ENCODE data around the gene MORN4.
"Not testable (repeated sequence)": the region's sequence is repeated elsewhere in the genome, so short reads cannot be mapped to it uniquely, and the experiment has no call there.

The MORN4 gene

DNA sequence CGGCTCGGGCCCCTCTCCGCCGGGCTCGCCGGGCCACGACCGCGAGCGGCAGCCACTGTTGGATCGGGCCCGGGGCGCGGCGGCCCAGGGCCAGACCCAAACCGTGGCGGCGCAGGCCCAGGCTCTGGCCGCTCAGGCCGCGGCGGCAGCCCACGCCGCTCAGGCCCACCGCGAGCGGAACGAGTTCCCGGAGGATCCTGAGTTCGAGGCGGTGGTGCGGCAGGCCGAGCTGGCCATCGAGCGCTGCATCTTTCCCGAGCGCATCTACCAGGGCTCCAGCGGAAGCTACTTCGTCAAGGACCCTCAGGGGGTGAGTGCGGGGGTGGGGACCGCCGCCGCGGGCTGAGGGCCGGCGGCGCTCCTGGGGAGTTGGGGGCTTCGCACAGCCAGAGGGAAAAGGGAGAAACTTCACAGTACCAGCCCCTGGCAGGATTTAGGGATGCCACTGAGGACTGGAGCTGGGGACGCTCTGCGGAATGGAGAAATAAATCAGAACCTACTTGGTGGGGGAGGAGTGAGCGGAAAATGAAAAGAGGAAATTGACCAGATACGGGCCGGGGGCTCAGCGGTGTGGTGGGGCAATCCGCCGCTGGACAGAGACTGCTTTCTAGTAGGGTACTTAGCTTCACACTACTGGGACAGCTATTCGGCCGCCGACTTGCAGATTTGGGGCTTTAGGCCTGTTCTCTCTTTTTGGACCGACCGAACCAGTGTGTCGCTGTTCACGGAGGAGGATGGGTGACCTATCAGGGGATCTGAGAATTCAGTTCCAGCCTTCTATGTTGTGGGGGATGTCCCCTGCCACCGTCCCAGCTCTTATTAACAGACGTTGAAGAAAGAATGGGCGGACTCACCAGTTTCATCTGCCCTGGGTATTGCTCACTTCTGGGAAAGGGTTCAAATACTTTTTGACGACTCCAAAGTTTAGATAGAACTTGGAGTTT lies 7.8 kb upstream of the MORN4 start:
- DNase-seq: peak in 2 of 5 donors; percentile 14 to 15

DNA sequence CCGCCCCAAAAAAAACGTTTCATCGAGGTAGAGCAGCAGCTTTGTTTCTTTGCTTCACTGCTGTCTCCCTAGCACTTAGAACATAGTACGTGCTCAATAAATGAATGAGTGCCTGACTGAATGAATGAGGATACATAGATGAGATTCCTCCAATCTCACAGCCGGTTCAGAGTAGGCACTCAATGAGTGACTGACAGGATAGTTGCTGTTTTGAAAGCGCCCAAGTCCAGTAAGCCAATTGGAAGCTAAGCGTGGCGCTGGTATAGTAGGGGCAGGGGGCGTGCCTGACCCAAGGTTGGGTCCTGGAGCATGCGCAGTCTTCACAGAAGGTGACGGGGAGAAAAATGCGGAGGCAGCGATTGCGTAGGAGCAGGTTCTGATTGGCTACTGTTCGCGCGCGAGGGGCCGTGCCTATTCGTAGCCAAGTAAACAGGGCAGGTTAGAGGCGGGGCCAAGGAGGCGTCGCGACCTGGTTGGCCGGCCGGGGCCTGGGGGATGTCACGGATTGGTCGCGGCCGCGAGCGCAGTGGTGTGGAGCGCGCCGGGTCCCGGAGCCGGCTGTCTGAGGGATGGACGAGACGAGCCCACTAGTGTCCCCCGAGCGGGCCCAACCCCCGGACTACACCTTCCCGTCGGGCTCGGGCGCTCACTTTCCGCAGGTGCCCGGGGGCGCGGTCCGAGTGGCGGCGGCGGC lies 7.0 kb upstream of the MORN4 start, which contains the start of gene PI4K2A:
Gene PI4K2A (plus strand): TSS at position 498 of the 694 bp plus-strand sequence. CDS start 72 bp downstream, at position 570.
- DNase-seq: peak; percentile 97 to 99 (median 98)

DNA sequence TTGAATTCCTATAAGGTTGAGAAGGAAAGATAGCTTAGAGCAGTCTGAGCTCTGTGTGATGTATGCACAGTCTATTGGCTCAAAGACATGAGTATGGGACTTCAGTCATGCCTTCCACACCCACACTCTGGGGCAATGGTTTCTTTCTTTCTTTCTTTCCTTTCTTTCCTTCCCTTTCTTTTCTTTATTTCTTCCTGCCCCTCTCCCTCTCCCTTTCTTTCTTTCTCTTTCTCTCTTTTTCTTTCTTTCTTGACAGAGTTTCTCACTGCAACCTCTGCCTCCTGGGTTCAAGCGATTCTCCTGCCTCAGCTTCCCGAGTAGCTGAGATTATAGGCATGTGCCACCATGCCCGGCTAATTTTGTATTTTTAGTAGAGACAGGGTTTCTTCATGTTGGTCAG lies 5.8 kb upstream of the MORN4 start:
- not testable (repeated sequence) for DNase-seq

DNA sequence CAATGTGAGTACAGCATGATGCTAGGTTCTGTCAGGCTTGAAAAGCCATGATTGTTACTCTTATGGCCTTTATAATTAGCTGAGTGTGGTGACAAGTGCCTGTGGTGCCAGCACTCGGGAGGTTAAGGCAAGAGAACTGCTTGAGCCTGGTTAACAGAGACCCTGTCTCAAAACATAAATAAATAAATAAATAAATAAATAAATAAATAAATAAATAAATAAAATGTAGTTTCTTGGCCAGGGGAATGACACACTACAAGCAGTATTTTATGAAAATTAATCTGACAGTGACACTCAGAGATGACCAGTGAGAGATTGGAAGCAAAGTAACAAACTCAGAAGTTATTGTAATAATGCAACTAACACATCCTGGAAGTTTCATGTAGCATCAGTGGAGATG lies 2.3 kb upstream of the MORN4 start:
- no peak for DNase-seq

DNA sequence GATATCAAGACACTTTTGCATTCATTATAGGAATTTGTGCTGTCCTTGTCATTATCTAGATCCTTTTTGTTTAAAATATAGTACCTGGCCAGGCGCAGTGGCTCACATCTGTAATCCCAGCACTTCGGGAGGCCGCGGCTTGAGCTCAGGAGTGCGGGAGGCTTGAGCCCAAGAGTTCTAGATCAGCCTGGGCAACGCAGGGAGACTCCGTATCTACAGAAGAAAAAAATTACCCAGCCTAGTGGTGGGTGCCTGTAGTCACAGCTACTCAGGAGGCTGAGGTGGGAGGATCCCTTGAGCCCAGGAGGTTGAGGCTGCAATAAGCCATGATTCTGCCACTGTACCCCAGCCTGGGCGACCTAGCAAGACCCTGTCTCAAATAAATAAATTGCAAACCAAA lies 621 bp upstream of the MORN4 start:
- peak in 1 of 5 donors; percentile 21 for DNase-seq

DNA sequence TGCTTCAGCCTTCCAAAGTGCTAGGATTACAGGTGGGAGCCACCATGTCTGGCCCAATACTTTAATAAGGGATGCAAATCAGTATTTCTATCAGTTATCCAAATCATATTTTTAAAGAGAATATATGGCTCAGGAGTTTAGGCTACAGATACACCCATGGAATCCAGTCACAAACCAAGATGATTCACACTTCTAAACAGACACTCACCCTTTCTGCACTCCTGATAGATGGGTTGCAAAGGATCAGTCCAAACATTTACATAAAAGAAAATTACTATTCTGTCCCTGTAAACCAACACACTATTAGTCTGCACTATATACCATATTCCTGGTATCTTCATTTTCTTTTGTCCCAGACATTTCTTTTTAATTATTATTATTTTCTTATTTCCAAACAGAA lies 2.2 kb downstream of the MORN4 start:
- DNase-seq: no peak

DNA sequence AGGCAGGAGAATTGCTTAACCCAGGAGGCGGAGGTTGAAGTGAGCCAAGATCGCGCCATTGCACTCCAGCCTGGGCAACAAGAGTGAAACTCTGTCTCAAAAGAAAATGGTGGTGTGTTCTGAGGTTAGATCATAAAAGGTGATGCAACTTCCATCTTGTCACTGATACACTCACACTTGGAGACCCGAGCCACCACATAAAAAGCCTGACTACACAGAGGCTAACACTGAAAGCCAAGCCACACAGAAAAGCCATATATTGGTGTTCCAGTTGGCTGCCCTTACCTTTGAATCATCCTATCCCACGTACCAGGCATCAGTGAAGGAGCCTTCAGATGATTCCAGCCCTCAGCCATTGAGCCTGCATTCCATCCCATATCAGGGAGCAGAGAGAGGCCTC lies 4.0 kb downstream of the MORN4 start:
- DNase-seq: no peak

DNA sequence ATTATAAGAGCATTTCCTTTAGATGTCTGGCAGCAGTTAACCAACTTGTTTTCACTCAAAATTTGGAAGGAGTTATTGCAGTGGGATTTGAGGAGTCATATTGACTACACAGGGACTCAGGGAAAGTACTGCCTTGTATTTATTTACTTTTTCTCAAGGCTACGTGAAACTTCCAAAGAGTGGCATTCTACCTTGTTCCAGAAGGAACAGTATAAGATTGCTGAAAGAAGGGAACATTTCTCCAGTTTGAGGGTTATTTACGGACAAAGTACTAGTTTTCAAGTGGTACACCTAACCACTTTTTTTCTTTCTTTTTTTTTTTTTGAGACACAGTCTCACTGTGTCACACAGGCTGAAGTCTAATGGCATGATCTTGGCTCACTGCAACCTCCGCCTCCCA lies 5.1 kb downstream of the MORN4 start:
- DNase-seq: no peak

DNA sequence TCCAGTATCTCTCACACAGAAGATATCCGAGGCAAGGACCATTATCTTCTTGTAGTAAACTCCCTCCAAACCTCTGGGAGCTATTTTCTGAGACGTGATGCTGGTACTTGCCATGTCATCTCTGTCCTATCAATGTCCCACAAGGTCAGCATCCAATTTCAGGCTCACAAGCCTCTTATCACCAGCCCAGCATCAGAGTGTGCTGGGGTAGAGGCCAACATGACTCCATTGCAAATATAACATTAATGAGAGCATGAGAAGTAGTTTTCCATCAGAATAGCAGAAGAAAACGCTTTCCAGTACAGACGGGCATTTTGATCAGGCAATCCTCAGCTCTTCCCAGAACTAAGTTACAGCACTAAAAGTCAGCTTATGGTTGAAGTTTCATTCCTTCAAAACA lies 5.6 kb downstream of the MORN4 start:
- DNase-seq: no peak

DNA sequence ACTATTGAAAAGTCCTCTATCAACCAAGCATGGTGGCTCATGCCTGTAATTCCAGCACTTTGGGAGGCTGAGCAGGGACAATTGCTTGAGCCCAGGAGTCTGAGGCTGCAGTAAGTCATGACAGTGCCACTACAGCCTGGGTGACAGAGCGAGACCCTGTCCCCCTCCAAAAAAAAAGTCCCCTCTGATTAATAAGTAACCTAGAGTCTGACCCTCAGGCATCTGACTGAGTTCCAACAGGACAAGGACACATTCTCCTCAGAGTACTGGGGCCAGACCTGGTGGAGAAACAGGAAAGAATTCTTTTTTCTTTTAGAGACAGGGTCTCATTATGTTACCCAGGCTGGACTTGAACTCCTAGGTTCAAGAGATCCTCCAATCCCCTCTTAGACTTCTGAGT lies 10.0 kb downstream of the MORN4 start:
- no peak for DNase-seq

DNA sequence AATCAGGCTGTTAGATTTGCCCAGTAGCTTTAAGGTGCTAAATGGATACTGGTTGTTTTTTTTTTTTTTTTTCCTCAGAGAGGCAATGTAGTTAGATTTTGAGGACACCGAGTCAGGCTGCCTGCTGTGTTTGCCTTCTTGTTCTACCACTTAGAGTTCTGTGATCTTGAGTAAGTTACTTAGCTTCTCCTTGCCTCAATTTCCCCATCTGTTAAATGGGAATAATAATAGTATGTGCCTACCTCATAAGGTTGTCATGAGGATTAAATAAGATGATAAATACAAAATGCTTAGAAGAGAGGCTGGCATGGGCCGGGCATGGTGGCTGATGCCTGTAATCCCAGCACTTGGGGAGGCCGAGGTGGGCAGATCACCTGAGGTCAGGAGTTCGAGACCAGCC lies 14.6 kb downstream of the MORN4 start:
- no peak for DNase-seq

DNA sequence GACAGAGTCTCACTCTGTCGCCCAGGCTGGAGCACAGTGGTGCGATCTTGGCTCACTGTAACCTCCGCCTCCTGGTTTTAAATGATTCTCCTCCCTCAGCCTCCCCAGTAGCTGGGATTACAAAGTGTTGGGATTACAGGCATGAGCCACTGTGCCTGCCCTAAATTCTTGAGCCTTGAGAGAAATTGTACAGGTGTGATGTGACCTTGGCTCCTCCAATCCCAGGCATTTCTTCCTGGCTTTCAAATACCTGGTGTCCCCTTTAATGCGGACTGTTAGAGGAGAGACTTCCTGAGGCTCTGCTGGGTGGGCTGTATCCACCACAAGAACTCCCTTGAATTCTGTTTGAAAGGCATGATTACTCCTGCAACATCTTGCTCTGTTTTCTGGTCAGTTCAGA lies 15.0 kb downstream of the MORN4 start:
- no peak for DNase-seq

DNA sequence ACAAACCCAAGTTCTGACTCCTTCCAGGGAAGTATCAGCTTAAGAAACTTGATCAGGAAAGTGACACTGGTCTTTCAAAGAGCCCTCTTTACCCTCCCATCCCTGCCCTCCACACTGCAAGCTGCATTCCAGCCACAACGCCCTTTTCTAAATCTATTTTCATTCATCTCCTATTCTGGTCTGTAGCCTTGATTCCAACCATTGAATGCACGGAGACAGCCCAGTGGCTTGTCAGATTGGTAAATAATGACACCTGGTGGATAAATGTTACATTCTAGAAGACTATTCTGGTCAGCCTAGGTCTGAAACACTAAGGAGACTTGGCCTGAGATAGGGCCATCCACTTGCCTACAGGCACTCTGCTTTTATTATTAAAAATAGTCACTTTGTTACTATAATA lies 20.9 kb downstream of the MORN4 start:
- DNase-seq: no peak

DNA sequence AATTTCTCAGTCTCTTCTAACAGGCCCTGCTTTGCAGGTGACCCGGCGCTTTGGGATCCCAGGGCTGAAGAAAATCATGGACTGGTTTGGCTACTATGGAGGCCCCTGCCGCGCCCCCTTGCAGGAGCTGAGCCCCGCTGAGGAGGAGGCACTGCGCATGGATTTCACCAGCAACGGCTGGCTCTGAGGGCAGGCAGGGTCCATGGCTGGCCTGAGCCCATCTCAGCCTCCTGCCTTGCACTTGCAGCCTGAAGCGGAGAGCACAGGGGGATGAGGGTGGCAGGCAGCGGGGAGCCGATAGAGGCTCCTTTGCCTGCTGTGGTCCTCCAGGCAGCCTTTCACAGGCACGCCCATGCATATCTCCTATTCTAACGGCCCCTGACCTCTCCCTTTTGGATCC lies 21.8 kb downstream of the MORN4 start:
- DNase-seq: no peak

DNA sequence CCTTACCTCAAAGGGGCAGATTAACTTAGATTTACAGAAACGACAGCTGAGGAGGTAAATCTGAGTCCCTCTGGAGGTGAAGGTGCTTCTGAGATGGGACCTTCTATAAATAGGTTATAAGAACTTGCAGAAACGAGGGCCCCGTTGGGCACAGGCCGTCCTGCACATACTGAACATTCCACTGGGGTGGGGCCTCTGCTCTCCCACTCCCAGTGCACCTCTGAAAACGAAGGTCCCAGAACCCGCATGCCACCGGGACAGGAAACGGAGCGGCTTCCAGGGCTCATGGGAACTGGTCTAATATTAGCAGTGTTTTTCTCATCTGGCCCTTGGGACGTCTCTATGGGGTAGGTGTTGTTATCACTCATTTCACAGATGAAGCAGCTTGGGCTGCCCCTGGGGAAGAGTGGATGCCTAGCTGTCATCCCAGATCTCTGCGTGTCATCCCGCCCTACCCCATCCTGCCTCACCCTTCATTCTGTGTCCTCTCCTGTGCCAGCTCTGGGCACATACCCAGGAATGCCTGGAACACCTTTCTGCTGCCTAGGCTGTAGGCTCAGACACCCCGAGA lies 24.2 kb downstream of the MORN4 start:
- no peak for DNase-seq

DNA sequence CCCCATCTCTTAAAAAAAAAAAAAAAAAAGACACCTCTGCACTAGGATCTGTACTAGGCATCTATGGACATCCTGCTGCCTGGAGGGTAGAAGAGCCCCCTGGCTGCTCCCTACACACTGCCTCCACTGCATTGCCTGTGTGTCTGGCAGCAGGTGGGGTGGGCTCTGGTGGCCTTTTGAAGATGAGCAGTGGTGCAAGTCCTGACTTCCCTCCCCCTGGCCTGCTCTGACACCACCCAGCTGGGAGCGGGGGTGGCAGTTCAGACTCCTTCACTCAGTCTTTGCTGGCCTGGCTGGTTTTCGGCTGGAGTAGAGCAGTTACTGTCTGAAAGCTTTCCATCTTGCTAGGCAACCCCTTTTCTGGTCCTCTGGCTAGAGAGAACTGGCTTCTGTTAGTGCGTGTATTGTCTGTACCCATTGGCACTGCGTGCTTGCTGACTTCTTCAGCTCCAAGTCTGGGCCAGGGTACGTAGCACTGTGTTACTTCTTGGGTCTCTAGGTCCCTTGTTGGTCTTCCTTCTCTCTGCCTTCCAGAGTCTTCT lies 26.1 kb downstream of the MORN4 start:
- DNase-seq: no peak

DNA sequence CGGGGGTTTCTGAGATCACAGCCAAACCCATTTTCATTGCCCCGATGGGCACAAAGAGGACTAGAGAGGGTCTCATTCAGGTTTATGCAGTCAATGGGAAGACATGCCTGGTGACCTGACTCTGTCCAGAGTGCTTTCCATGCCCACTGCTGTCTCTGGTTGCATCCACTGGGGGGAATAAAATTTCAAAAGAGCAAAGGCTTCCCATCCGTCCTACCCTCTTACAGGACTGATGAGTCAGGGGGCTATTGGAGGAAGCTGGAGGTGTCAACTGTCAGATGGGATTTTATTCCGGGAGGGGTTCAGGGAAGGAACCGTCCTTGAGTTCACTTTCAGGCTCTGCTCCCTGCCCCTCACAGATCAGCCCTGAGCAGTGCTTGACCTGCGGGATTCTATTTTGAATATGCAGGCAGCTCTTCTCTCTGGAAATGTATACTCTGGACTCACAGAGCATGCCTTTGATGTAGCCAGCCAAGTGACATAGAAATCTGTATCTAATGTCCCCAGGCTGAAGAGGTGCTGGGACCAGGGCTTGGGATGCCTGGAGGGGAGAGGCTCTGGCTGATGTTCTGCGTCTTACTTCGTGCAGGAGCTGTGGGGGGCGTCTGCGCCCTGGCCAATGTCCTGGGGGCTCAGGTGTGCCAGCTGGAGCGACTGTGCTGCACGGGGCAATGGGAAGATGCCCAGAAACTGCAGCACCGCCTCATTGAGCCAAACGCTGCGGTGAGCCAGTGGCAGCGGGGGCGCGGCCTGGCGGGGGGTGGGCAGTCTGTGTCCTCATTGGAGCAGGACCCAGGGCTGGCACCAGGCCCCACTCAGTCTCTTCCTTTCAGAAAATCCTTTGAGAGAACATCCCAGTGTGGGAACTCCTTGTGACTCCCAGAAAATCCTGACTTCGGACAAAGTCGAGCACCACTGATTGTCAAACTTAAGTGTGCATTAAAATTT lies 31.8 kb downstream of the MORN4 start:
- no peak for DNase-seq

DNA sequence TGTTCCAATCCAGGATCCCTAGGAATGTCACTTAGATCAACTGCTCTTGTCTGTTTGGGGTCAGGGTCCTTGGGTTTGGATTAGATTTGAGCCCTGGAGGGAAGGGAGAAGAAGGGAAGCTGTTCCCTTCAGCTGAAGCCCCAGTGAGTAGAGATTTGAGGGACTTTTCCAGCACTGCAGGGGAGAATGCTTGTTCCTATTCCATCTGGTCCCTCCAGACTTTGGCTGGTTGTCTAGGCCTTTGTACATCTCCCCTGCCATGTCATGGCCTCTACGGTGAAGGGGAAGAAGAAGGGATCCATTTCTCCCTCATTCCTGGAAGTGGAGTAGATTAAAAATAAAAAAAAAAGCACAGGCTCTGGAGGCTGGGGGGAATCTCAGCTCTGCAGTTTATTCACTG lies 32.7 kb downstream of the MORN4 start:
- no peak for DNase-seq

DNA sequence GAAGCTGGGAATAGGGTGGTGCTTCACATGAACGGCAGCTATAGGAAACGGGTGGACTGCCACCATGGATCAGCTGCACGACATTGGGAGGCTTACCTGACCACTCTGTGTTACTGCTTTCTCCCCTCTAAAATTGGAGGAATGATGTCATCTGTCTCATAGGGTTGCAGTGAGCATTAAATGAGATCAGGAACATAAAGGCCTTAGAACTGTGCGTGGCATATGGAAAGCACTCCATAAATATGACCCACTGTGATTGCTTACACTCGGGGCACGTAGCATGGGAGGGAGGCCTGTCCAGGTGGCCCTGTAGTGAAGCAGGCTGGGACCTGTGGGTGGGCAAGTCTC lies 34.1 kb downstream of the MORN4 start:
- DNase-seq: no peak

DNA sequence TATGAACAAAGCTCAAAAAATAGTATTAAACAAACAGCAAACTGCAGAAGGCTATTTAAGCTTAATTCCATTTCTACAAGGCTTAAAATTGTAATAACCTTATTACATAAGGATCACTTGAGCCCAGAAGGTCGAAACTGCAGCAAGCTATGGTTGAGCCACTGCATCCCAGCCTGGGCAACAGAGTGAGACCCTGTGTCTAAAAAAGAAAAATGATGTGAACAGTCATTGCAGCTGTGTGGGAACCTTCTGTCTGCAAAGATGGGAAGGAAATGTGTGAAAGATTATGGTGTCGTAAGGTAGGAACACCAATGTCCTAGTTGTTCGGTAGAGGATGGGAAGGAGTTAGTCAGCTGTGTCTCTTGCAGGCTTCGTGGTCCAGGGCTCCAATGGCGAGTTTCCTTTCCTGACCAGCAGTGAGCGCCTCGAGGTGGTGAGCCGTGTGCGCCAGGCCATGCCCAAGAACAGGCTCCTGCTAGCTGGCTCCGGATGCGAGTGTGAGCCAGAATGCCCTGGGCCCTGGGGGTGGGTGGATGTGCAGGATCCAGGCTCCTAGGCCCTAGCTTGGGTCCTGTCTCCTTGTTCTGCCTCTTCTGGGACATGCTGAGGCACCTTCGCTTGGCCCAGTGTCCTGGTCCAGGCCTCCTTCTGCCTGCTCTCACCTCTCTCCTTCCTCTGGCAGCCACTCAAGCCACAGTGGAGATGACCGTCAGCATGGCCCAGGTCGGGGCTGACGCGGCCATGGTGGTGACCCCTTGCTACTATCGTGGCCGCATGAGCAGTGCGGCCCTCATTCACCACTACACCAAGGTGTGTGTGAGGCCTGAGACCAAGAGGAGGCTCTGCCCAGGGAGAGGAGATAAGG lies 34.7 kb downstream of the MORN4 start:
- no peak for DNase-seq

DNA sequence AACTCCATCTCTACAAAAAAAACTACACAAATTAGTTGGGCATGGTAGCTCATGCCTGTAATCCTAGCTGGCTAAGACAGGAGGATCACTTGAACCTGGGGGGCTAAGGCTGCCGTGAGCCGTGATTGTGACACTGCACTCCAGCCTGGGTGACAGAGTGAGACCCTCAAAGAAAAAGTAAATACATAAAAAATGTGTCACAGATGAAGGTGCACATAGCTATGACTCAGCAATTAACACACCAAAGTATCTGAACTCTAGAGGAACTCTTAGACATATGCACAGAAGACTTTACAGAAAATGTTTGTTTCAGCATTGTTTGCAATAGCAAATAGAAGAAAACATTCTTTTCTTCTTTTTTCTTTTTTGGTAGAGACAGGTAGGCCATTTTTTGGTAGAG lies 35.5 kb downstream of the MORN4 start:
- no peak for DNase-seq
